ENCODE measurements around the gene ERMAP.
"Not testable (repeated sequence)": the region's sequence is repeated elsewhere in the genome, so short reads cannot be mapped to it uniquely, and the experiment has no call there.

The ERMAP gene

GRCh38 chr1:42852608-42852980 lies 35.7 kb downstream of the ERMAP start:
- no peak overlapping the region for H3K4me3 ChIP-seq (replicated peaks; ENCODE audit: low read depth, low read length)
- TF ChIP-seq, protein P1, sequence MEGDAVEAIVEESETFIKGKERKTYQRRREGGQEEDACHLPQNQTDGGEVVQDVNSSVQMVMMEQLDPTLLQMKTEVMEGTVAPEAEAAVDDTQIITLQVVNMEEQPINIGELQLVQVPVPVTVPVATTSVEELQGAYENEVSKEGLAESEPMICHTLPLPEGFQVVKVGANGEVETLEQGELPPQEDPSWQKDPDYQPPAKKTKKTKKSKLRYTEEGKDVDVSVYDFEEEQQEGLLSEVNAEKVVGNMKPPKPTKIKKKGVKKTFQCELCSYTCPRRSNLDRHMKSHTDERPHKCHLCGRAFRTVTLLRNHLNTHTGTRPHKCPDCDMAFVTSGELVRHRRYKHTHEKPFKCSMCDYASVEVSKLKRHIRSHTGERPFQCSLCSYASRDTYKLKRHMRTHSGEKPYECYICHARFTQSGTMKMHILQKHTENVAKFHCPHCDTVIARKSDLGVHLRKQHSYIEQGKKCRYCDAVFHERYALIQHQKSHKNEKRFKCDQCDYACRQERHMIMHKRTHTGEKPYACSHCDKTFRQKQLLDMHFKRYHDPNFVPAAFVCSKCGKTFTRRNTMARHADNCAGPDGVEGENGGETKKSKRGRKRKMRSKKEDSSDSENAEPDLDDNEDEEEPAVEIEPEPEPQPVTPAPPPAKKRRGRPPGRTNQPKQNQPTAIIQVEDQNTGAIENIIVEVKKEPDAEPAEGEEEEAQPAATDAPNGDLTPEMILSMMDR (IDR thresholded peaks at IDR 0.05; ENCODE audit: low read depth, low read length, missing control alignments): no peak
- DNase-seq (ENCODE audit: extremely low read depth, low read depth): no peak

DNA sequence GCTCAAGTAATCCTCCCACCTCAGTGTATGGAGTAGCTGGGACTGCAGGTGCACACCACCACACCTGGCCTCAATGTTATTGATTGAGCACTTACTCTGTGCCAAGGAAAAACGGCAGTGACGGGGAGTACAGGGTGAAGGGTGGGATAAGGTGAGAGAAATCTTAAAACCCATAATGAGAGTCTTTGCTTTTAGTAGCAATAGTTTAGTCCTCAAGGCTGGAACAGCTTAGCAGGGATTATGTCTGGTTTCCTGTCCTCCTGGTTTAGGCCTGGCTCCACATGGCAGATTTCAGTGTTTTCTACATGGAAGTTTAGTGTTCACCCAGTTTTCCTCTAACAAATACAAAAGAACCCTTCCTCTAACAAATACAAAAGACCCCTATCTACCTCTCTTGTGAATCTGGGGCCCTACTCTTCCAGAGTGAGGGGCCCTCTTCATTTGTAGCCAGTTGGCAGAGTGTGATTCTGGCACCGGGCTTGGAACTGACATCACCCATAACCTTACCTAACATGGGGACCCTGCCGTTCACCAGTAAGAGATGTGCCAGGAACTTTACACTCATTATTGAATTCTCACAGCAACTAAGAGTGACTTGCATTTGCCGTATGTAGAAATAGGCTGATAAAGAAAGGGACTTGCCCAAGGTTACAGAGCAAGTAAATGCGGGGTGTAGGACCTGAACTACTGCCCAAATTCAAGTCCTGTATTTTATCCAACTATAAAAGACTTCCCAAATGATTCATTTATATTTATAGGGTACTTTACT lies 36.4 kb downstream of the ERMAP start:
- TF ChIP-seq, protein P1 (IDR thresholded peaks at IDR 0.05; ENCODE audit: low read depth, low read length, missing control alignments): no peak
- H3K4me3 ChIP-seq (replicated peaks; ENCODE audit: low read depth, low read length): no peak overlapping the region
- DNase-seq (ENCODE audit: extremely low read depth, low read depth): no peak

DNA sequence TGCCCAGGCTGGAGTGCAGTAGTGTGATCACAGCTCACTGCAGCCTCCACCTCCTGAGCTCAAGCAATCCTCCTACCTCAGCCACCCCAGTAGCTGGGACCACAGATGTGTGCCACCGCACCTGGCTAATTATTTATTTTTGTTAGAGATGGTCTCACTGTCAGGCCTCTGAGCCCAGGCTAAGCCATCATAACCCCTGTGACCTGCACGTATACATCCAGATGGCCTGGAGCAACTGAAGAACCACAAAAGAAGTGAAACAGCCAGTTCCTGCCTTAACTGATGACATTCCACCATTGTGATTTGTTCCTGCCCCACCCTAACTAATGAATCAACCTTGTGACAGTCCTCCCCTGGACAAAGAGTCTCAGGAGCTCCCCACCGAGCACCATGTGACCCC lies 39.6 kb downstream of the ERMAP start:
- H3K4me3 ChIP-seq (replicated peaks; ENCODE audit: low read depth, low read length); DNase-seq (ENCODE audit: extremely low read depth, low read depth): not testable (repeated sequence)

GRCh38 chr1:42859366-42859765 lies 42.4 kb downstream of the ERMAP start:
- not testable (repeated sequence) for DNase-seq (ENCODE audit: extremely low read depth, low read depth); H3K4me3 ChIP-seq (replicated peaks; ENCODE audit: low read depth, low read length)

GRCh38 chr1:42860339-42861013 lies 43.6 kb downstream of the ERMAP start:
- H3K4me3 ChIP-seq (replicated peaks; ENCODE audit: low read depth, low read length): no peak overlapping the region
- DNase-seq (ENCODE audit: extremely low read depth, low read depth): no peak
- TF ChIP-seq, protein P1 (IDR thresholded peaks at IDR 0.05; ENCODE audit: low read depth, low read length, missing control alignments): no peak

GRCh38 chr1:42861014-42861399 lies 44.1 kb downstream of the ERMAP start:
- DNase-seq (ENCODE audit: extremely low read depth, low read depth): no peak
- no peak overlapping the region for H3K4me3 ChIP-seq (replicated peaks; ENCODE audit: low read depth, low read length)
- TF ChIP-seq, protein P1 (IDR thresholded peaks at IDR 0.05; ENCODE audit: low read depth, low read length, missing control alignments): no peak

DNA sequence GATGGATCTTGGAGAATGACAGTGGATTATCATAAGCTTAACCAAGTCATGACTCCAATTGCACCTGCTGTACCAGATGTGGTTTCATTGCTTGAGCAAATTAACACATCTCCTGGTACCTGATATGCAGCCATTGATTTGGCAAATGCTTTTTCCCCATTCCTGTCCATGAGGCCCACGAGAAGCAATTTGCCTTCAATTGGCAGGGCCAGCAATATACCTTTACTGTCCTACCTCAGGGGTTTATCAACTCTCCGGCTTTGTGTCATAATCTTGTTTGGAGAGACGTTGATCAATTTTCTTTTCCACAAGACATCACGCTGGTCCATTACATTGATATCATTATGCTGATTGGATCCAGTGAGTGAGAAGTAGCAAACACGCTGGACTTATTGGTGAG lies 49.6 kb downstream of the ERMAP start:
- no peak overlapping the region for H3K4me3 ChIP-seq (replicated peaks; ENCODE audit: low read depth, low read length)
- TF ChIP-seq, protein P1 (IDR thresholded peaks at IDR 0.05; ENCODE audit: low read depth, low read length, missing control alignments): no peak
- no peak for DNase-seq (ENCODE audit: extremely low read depth, low read depth)

DNA sequence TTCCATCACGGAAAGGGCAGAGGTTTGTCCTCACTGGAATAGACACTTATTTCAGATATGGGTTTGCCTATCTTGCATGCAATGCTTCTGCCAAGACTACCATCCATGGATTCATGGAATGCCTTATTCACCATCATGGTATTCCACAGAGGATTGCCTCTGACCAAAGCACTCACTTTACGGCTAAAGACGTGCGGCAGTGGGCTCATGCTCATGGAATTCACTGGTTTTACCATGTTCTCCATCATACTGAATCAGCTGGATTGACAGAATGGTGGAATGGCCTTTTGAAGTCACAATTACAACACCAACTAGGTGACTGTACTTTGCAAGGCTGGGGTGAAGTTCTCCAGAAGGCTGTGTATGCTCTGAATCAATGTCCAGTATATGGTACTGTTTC lies 51.5 kb downstream of the ERMAP start:
- not testable (repeated sequence) for H3K4me3 ChIP-seq (replicated peaks; ENCODE audit: low read depth, low read length); DNase-seq (ENCODE audit: extremely low read depth, low read depth)

DNA sequence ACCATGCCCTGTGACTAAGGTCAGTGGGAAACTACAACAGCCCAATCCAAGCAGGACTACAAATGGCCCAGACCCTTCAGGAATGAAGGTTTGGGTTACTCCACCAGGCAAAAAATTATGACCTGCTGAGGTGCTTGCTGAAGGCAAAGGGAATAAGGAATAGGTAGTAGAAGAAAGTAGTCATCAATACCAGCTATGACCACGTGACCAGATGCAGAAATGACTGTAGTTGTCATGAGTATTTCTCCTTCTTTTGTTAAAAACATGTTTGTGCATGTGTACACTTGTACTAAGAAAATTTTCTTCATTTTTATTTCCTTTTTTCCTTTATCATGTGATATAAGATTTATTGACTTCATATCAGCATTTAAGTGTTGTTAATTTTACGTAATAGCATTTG lies 52.3 kb downstream of the ERMAP start:
- H3K4me3 ChIP-seq (replicated peaks; ENCODE audit: low read depth, low read length); DNase-seq (ENCODE audit: extremely low read depth, low read depth): not testable (repeated sequence)

GRCh38 chr1:42869751-42870150 lies 52.8 kb downstream of the ERMAP start:
- not testable (repeated sequence) for DNase-seq (ENCODE audit: extremely low read depth, low read depth); H3K4me3 ChIP-seq (replicated peaks; ENCODE audit: low read depth, low read length)

- DNase-seq (ENCODE audit: extremely low read depth, low read depth); H3K4me3 ChIP-seq (replicated peaks; ENCODE audit: low read depth, low read length): not testable (repeated sequence)
These were observed 56.2 kb downstream of the ERMAP start for GRCh38 chr1:42873108-42873507.
